Loucy (cell line): ENCODE results near the gene NUTM2A.
"Not testable (repeated sequence)": the region's sequence is repeated elsewhere in the genome, so short reads cannot be mapped to it uniquely, and the experiment has no call there.

Experiments
- EZH2phosphoT487 ChIP-seq: fragments of 200-600 bp; IDR thresholded peaks from 2 replicates; pipeline ENCODE4 v1.6.1; 2018; ENCODE audit warnings: antibody characterized with exemption, mild to moderate bottlenecking, moderate library complexity, borderline replicate concordance
- TF ChIP-seq, protein P1 (sequence below): fragments of 200-600 bp; sonication (generic); conservative IDR thresholded peaks from 2 replicates; pipeline ENCODE4 v1.5.1; 2014; ENCODE audit warnings: mild to moderate bottlenecking, antibody characterized with exemption, low read length

DNA sequence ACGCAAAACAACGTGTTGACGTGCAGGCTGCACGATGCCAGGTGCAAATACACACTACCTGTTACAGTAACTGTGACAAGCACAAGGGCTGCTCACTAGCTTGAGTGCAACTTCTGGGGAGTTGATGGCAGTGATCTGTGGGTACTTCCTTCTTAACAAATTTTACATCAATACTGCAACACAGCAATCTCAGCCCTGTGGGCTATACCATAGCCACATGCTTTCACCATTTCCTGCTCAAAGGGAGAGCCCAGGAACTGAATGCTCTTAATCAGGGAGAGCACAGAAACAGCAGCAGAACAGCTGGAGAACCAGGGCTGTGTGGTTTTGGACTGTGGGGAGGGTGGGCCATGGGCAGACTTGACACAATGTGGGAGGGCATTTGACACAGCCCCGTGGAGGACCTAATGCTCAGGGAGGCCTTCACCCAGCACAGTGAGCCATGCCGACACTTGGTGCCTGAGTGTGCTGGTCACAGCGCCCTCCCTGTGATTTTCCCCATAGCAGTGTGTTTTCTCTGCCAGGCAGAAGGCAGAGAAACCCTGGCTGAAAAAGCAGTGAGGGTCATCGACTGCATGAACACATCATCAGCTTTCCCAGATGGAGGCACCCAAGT lies 12.0 kb upstream of the NUTM2A start:
- TF ChIP-seq, protein P1, sequence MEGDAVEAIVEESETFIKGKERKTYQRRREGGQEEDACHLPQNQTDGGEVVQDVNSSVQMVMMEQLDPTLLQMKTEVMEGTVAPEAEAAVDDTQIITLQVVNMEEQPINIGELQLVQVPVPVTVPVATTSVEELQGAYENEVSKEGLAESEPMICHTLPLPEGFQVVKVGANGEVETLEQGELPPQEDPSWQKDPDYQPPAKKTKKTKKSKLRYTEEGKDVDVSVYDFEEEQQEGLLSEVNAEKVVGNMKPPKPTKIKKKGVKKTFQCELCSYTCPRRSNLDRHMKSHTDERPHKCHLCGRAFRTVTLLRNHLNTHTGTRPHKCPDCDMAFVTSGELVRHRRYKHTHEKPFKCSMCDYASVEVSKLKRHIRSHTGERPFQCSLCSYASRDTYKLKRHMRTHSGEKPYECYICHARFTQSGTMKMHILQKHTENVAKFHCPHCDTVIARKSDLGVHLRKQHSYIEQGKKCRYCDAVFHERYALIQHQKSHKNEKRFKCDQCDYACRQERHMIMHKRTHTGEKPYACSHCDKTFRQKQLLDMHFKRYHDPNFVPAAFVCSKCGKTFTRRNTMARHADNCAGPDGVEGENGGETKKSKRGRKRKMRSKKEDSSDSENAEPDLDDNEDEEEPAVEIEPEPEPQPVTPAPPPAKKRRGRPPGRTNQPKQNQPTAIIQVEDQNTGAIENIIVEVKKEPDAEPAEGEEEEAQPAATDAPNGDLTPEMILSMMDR, result not testable (repeated sequence)
- TF ChIP-seq EZH2phosphoT487, result not testable (repeated sequence)
